Neural progenitor cell (in vitro differentiated cells): ENCODE measurements around the gene EEF2KMT. TPM values are rescaled to one million over a fixed set of nuclear protein-coding genes. Genes with fewer than 3 reads are reported as not detected.
A peak's percentile ranks its signal among the peaks of the same experiment; 100 is the strongest.
"Not testable (repeated sequence)": the region's sequence is repeated elsewhere in the genome, so short reads cannot be mapped to it uniquely, and the experiment has no call there.

Experiments used
- DNase-seq: peaks from one replicate; pipeline ENCODE4 v3.0.0-alpha.2; 2016; ENCODE audit warnings: low spot score
- H2AFZ ChIP-seq: fragments of 200-600 bp; sonication (generic); replicated peaks from 2 replicates; pipeline ENCODE4 v1.6.1; 2016; ENCODE audit warnings: antibody characterized with exemption
- H3F3A ChIP-seq: fragments of 200-600 bp; sonication (generic); 2 replicates; pipeline ENCODE4 v1.6.1; 2016; ENCODE audit warnings: antibody characterized with exemption, low read depth
- H3K27ac ChIP-seq: fragments of 200-600 bp; sonication (generic); 2 replicates; pipeline ENCODE4 v1.5.1; 2016; ENCODE audit warnings: mild to moderate bottlenecking
- H3K27me3 ChIP-seq: fragments of 200-600 bp; sonication (generic); 2 replicates; pipeline ENCODE4 v1.6.1; 2016; ENCODE audit warnings: mild to moderate bottlenecking, moderate library complexity
- H3K36me3 ChIP-seq: fragments of 200-600 bp; sonication (generic); 2 replicates; pipeline ENCODE4 v1.5.1; 2016
- H3K4me1 ChIP-seq: fragments of 200-600 bp; sonication (generic); 2 replicates; pipeline ENCODE4 v1.6.1; 2016; ENCODE audit warnings: mixed run types
- H3K4me2 ChIP-seq: fragments of 200-600 bp; sonication (generic); 2 replicates; pipeline ENCODE4 v1.6.1; 2016
- H3K4me3 ChIP-seq: fragments of 200-600 bp; sonication (generic); 2 replicates; pipeline ENCODE4 v1.5.1; 2016
- H3K79me2 ChIP-seq: fragments of 200-600 bp; sonication (generic); 2 replicates; pipeline ENCODE4 v1.6.1; 2016; ENCODE audit warnings: low read depth
- H3K9ac ChIP-seq: fragments of 200-600 bp; sonication (generic); 2 replicates; pipeline ENCODE4 v1.6.1; 2016
- H3K9me3 ChIP-seq: fragments of 200-600 bp; sonication (generic); 2 replicates; pipeline ENCODE4 v1.5.1; 2016; ENCODE audit warnings: low read depth
- H4K20me1 ChIP-seq: fragments of 200-600 bp; sonication (generic); 2 replicates; pipeline ENCODE4 v1.6.1; 2016; ENCODE audit warnings: low read depth
- H3K27ac Mint-ChIP-seq: 3 replicates; pipeline ENCODE4 v1.8.0; 2021; ENCODE audit warnings: mixed read lengths
- H3K27me3 Mint-ChIP-seq: 2 replicates; pipeline ENCODE4 v1.8.0; 2022; ENCODE audit warnings: low read depth, mild to moderate bottlenecking, inconsistent platforms, moderate library complexity, mixed read lengths; ENCODE audit not compliant: insufficient read depth
- H3K36me3 Mint-ChIP-seq: 3 replicates; pipeline ENCODE4 v1.8.0; 2021; ENCODE audit warnings: mixed read lengths
- H3K4me1 Mint-ChIP-seq: 3 replicates; pipeline ENCODE4 v1.8.0; 2021; ENCODE audit warnings: mixed read lengths
- H3K4me3 Mint-ChIP-seq: 3 replicates; pipeline ENCODE4 v1.8.0; 2021; ENCODE audit warnings: mild to moderate bottlenecking, moderate library complexity, mixed read lengths
- H3K9me3 Mint-ChIP-seq: 3 replicates; pipeline ENCODE4 v1.8.0; 2020; ENCODE audit warnings: mixed read lengths
- total RNA-seq: library from RNA; depleted of rRNA; stranded (reverse); fragments of >200 nt; gene quantifications from 2 replicates; pipeline ENCODE4 v1.2.3, GENCODE V29; 2015; ENCODE audit warnings: low replicate concordance
- TF ChIP-seq, protein P1 (sequence below): fragments of 200-600 bp; sonication (generic); IDR thresholded peaks from 2 replicates; pipeline ENCODE4 v1.5.1; 2017; ENCODE audit warnings: antibody characterized with exemption, mild to moderate bottlenecking

The EEF2KMT gene
- total RNA-seq, 1 donor from 2014 or later = 4.1 TPM

DNA sequence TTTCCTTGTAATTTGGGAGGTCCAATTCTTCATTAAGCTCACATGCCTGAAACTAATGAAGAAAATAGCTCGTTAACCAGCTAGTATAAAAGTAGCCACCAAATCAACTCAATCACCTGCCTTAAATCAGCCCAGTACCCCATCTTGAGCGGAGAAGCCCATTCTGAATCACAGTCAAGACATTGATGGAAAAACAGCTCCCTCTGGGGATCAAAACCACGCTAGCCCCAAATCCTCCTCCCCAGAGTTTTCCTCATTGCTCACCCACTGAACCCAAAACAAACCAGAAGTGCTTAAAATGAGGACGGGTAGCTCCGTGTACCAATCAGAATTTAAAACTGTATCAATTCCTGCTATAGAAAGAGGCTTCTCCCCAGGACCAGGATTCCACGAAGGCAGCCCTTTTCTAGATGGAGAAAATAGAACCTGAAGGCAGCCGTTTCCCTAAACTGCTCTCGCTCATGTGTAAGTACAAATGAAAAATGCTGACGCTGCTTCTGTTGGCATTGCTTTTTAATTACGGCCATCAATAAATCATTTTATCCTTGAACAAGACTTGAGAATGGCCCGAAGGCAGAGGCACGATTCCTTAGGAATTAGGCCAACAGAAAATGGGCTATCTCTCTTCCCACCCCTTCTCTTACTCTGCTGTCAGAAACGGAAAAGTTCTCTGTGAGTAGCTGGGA lies 35.5 kb upstream of the EEF2KMT start:
- peak overlapping the region; percentile 68 for H2AFZ ChIP-seq
- H3K27me3 Mint-ChIP-seq = peaks cover 12% of the 10 kb centered on the region
- not testable (repeated sequence) for H3K36me3 Mint-ChIP-seq, H3K79me2 ChIP-seq, H3K4me3 ChIP-seq, H3K4me3 Mint-ChIP-seq, H3K9me3 ChIP-seq, H3K4me1 ChIP-seq, H3K4me2 ChIP-seq, H3K27me3 ChIP-seq, H3K27ac ChIP-seq, H3K36me3 ChIP-seq, H3F3A ChIP-seq, DNase-seq, H3K9me3 Mint-ChIP-seq, H3K4me1 Mint-ChIP-seq, H3K27ac Mint-ChIP-seq, H4K20me1 ChIP-seq, H3K9ac ChIP-seq
- TF ChIP-seq, protein P1, sequence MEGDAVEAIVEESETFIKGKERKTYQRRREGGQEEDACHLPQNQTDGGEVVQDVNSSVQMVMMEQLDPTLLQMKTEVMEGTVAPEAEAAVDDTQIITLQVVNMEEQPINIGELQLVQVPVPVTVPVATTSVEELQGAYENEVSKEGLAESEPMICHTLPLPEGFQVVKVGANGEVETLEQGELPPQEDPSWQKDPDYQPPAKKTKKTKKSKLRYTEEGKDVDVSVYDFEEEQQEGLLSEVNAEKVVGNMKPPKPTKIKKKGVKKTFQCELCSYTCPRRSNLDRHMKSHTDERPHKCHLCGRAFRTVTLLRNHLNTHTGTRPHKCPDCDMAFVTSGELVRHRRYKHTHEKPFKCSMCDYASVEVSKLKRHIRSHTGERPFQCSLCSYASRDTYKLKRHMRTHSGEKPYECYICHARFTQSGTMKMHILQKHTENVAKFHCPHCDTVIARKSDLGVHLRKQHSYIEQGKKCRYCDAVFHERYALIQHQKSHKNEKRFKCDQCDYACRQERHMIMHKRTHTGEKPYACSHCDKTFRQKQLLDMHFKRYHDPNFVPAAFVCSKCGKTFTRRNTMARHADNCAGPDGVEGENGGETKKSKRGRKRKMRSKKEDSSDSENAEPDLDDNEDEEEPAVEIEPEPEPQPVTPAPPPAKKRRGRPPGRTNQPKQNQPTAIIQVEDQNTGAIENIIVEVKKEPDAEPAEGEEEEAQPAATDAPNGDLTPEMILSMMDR = peak; percentile 38

GRCh38 chr16:5131467-5132004 lies 33.9 kb upstream of the EEF2KMT start:
- H3K27me3 Mint-ChIP-seq = peaks cover 12% of the 10 kb centered on the region

DNA sequence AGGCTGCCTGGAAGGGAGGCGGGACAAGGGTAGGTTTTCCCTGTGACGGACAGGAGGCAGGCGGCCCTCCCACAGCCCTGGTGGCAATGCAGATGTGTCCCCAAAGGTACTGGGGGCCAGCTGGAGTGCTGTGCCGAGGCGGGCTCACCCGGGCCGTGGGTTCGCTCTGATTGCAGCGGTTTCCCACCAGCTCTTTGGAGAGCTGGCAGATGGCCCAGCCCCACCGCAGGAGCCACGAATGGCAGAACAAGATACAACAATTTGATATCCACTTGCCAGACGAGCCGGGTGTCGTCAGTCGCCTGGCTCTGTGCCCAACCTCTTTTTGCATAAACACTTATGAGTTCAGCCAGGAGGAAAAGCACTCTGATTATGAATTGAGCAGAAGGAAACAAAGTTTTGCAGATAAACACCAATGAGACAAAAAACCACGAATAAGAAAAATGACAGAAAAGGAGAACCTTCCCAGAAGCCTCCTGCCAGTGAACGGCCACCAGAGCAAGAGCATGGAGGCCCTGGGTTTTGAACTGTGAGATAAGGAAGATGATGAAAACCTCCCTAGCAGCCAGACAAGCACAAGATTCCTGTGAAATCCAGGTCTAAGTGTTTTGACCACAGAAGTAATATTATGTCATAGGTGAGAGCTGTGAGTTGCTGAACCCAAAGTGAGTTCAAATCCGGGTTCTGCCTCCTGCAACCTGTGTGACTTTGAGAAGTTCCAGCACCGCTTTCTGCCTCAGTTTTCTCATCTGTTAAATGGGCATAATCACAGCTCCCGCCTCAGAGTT lies 19.9 kb upstream of the EEF2KMT start:
- H3K9me3 ChIP-seq, H3K27me3 ChIP-seq, H3K4me3 Mint-ChIP-seq, H3K4me3 ChIP-seq, H3K36me3 Mint-ChIP-seq, H3K27ac ChIP-seq, H3K27ac Mint-ChIP-seq, H3F3A ChIP-seq, DNase-seq, H3K4me1 ChIP-seq, H4K20me1 ChIP-seq, H3K9me3 Mint-ChIP-seq, H2AFZ ChIP-seq, H3K4me2 ChIP-seq, H3K36me3 ChIP-seq, H3K27me3 Mint-ChIP-seq, H3K79me2 ChIP-seq, H3K9ac ChIP-seq: not testable (repeated sequence)
- peaks cover 12% of the 10 kb centered on the region for H3K4me1 Mint-ChIP-seq

More at GRCh38 chr16:5131467-5132004, 33.9 kb upstream of the EEF2KMT start:
- H3F3A ChIP-seq, H3K27me3 ChIP-seq, H3K9ac ChIP-seq, H3K27ac ChIP-seq, H2AFZ ChIP-seq, H3K4me2 ChIP-seq, H3K9me3 ChIP-seq, H3K79me2 ChIP-seq, H3K4me3 ChIP-seq, H3K4me3 Mint-ChIP-seq, H3K9me3 Mint-ChIP-seq, DNase-seq, H3K36me3 Mint-ChIP-seq, H3K4me1 ChIP-seq, H3K4me1 Mint-ChIP-seq, H3K27ac Mint-ChIP-seq, H3K36me3 ChIP-seq, H4K20me1 ChIP-seq: not testable (repeated sequence)

- H3K9me3 ChIP-seq, DNase-seq, H3K27ac Mint-ChIP-seq, H3K4me3 Mint-ChIP-seq, H3F3A ChIP-seq, H3K4me2 ChIP-seq, H3K27ac ChIP-seq, H3K9me3 Mint-ChIP-seq, H3K36me3 Mint-ChIP-seq, H4K20me1 ChIP-seq, H3K9ac ChIP-seq, H3K36me3 ChIP-seq, H3K4me1 ChIP-seq, H3K79me2 ChIP-seq, H2AFZ ChIP-seq, H3K4me3 ChIP-seq, H3K27me3 ChIP-seq, H3K27me3 Mint-ChIP-seq: not testable (repeated sequence)
- H3K4me1 Mint-ChIP-seq = peaks cover 12% of the 10 kb centered on the region
Observed at GRCh38 chr16:5116780-5117295, 19.2 kb upstream of the EEF2KMT start.

DNA sequence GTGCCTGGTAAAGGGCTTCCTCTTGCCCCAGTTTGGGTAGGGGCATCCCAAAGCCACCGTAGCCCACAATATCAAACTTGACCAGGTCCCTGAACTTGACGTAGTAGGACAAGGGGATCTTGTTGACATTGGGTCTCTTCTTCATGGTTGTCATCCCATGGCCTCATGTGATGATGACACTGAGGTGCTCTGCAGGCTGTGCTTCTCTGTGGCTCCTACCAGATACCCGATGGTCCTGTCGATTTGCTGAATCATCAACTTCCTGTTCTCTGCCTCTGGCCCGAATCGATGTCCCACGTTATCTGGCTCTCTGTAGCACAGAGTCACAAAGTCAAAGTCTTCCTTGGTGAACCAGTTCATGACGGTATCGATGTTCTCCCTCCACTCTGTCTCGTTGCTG lies 13.3 kb upstream of the EEF2KMT start:
- H3K9me3 Mint-ChIP-seq, H3K27me3 Mint-ChIP-seq, H2AFZ ChIP-seq, H3K4me2 ChIP-seq, H3K4me1 Mint-ChIP-seq, H3K9me3 ChIP-seq, H3F3A ChIP-seq, H3K36me3 ChIP-seq, H3K27ac Mint-ChIP-seq, H3K36me3 Mint-ChIP-seq, H4K20me1 ChIP-seq, H3K79me2 ChIP-seq, H3K4me3 ChIP-seq, H3K27ac ChIP-seq, H3K27me3 ChIP-seq, DNase-seq, H3K9ac ChIP-seq, H3K4me1 ChIP-seq: not testable (repeated sequence)
- peak overlapping the region; percentile 13 for H3K4me3 Mint-ChIP-seq
